HG03139 (cell line): Measurements from ENCODE around the gene NUMBL.
"Not testable (repeated sequence)": the region's sequence is repeated elsewhere in the genome, so short reads cannot be mapped to it uniquely, and the experiment has no call there.

Experiments used
- ATAC-seq: cut with Tn5 transposase; IDR thresholded peaks from one replicate; pipeline ENCODE4 v1.9.1; 2021; ENCODE audit not compliant: unreplicated experiment

NUMBL gene

DNA sequence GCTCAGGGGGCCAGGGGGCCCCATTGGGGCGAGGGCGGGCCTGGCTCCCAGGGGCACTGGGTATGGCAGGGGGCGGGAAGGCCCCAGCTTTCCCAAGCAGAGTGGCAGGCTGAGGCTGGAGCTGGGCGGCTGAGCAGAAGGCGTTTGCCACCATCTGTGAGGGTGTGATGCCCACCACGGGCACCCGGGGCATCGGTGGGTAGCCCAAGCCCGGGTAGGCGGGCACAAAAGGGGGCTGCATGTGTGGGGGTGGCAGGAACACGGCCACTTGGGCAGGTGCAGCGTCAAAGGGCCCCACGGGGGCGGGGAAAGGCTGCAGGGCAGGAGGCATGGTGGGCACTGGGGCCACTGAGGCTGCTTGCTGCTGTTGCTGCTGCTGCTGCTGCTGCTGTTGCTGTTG lies 22.8 kb downstream of the NUMBL start:
- no peak for ATAC-seq

DNA sequence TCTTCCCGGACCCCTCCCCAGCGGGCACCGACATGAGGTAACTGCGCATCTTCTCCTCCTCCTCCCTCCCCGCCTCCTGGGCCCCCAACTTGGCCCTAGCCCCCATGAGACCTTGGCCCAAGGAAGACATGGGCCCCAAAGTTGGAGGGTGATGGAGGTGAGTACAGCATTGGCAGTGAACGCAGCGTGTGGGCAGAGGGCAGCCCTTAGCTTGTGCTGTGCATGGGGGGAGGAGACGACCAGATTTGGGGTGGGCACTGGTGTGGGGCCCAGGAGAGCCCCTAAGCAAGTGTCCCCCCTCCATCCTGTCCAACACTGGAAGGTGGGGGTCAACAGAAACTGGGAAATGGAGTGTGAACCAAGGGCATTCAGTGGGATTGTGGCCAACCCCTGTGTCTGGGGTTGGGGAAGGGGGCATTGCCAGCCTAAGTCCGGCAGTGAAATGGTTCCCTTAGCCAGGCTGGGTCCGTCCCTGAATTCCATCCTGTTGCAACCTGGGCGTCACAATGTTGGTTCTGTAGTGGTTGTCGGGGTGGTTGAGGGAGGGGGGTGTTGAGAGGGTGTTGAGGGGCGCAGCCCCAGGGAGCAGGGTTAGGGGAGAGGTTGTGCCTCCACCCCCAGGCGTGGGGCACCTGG lies 23.5 kb downstream of the NUMBL start:
- no peak for ATAC-seq

DNA sequence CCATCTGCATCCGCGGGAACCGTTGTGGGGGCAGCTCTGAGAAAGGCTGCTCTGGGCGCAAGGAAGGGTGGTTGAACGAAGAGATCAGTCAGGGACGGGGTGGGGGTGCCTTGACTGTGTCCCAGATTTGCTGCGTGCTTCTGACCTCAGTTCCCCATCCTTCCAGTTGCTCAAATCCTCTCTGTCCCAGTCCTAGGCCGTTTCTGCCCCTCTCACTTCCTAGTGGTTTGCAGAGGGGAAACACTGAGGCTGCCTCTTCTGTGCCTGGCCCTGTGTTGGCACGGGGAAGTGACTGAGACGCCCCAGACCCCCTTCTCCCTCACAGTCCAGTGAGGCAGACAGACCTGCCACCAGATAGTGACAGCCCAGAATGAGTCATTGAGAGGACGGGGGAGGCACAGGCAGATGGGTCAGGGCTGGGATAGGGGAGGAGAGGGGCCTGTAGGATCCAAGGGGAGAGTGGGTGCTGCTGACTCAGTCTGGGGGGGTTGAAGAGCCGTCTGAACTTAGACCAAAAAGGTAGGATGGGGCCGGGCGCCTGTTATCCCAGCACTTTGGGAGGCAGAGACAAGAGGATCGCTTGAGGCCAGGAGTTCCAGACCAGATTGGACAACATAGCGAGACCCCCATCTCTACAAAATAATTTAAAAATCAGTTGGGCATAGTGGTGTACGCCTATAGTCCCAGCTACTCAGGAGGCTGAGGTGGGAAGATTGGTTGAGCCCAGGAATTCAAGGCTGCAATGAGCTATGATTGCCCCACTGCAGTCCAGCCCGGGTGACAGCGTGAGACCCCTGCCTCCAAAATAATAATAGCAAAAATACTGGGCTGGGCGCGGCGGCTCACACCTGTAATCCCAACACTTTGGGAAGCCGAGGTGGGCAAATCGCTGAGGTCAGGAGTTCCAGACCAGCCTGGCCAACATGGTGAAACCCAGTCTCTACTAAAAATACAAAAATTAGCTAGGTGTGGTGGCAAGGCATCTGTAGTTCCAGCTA lies 26.5 kb downstream of the NUMBL start:
- no peak for ATAC-seq

DNA sequence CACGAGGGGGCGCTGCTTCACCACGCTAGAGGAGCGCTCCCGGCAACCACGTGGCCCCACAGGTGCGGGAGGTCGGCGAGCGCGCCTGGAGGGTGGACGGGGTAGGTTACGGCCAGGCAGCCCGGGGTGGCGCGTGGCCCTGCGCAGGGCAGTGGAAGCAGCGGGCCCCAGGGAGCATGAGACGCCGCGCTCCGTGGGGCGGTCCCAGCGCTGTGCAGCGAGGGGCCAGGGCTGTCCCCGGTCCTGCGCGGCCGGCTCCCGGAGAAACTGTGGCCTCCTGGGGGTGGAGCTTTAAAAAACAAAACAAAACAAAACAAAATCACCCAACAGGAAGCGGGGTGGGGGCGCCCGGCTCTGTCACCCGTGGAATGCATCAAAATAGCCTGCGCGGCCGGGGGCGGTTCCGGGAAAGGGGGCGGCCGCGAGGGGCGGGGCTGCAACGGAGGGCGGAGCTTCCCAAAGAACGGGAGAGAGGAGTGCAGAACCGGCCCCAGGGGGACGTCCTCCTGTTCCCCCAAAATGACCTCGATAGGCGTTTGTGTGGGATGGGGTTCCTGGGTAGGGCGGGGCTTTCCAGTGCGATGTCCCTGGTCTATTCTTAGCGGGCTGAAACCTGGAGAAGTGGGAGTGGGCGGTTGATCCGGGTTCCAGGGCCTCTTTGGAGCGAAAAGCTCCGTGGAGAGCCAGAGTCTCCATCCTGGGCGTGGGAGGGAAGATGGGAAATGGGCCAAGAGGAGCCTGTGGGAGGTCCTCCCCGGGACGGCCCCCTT lies 27.3 kb downstream of the NUMBL start:
- peak; percentile 72 for ATAC-seq

DNA sequence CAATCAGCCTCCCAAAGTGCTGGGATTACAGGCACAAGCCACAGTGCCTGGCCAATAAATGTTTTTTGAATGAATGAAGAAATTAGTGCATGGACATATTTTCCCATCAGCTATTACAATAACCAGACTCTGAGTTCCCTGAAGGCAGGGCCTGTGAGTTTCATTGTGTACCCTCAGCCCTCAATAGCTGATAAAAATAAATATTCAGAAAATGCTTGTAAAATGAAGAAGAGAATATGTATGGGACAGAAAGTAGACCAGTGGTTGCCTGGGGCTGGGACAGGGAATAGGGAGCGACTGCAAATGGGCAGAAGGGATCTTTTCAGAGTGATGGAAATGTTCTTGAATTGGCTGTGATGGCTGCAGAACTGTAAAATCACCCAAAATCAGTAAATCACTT lies 28.8 kb downstream of the NUMBL start:
- no peak for ATAC-seq

DNA sequence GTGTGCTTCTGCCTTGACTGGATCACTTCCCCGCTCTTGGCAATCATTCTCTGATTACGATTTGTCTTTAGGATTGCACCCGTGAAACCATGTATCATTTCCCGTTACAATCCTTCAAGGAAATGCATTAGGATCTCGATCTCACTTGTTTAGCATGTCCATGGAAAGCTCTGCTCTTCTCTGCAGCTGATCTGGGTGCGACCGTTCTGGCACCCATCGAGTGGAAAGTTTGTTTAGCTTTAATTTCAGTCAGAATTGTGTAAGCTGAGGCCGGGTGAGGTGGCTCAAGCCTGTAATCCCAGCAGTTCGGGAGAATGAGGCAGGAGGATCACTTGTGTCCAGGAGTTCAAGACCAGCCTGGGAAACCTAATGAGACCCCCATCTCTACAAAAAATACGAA lies 30.9 kb downstream of the NUMBL start:
- ATAC-seq = no peak

DNA sequence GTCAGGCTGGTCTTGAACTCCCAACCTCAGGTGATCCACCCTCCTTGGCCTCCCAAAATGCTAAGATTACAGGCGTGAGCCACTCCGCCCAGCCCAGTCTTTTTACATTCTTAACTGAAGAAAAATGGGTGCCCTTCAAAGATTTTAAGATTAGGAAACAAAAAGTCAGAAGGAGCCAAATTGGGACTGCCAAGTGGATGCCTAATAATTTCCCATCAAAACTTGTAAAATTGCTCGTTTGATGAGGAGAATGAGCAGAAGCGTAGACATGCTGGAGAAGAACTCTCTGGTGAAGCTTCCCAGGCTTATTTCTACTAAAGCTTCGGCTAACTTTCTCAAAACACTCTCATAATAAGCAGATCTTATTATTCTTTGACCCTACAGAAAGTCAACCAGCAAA lies 31.3 kb downstream of the NUMBL start:
- ATAC-seq = no peak

DNA sequence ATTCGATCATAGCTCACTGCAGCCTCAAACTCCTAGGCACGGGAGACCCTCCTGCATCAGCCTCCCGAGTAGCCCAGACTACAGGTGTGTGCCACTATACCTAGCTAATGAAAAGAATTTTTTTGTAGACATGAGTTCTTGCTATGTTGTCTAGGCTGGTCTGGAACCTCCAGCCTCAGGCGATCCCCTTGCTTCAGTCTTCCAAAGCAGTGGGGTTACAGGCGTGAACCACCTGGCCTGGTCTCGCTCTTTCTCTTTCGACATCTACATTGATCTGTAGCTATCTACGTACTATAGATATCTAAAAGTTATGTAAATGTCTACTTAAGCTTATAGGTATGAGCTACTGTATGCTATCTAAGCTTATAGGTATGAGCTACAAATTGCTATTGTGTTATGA lies 32.4 kb downstream of the NUMBL start:
- ATAC-seq = no peak

DNA sequence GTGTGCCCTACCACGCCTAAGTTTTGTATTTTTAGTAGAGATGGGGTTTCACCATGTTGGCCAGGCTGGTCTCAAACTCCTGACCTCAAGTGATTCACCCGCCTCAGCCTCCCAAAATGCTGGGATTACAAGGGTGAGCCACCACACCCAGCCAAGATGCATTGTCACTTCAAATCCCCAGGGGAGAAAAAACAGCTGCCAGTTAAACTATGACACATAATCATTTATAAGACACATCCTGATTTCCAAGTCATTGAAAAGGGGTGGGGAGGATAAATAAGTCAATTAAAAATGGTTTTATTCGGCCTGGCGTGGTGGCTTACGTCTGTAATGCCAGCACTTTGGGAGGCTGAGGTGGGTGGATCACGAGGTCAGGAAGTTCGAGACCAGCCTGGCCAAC lies 34.8 kb downstream of the NUMBL start:
- not testable (repeated sequence) for ATAC-seq

DNA sequence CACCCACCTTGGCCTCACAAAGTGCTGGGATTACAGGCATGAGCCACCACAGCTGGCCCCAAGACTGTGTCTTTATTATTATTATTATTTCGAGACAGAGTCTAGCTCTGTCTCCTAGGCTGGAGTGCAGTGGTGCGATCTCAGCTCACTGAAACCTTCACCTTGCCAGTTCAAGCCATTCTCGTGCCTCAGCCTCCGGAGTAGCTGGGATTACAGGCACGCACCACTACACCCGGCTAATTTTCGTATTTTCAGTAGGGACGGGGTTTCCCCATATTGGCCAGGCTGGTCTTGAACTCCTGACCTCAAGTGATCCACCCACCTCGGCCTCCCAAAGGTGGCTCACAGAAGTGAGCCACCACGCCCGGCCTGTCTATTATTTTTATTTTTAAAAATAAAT lies 38.1 kb downstream of the NUMBL start:
- ATAC-seq = not testable (repeated sequence)

DNA sequence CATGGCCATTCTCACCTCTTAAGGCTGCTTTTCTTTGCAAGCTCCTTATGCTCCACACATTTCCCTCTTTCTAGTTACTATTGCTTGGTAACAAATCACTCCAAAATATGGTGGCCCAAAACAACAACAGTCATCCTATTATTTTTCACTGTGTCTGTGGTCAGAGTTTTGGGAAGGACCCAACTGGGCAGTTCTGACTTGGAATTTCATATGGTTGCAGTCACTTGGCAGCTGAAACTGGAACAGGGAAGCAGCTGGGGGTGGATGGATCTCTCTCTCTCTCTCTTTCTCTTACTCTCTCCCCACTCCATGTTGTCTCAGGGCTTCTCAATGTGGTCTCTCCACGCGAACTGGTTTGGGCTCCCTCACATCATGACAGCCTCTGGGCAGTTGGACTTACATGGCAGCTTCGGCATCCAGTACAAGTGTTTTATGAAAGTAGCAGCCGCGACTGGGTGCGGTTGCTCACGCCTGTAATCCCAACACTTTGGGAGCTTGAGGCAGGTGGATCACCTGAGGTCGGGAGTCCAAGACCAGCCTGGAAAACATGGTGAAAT lies 39.6 kb downstream of the NUMBL start:
- ATAC-seq = no peak

DNA sequence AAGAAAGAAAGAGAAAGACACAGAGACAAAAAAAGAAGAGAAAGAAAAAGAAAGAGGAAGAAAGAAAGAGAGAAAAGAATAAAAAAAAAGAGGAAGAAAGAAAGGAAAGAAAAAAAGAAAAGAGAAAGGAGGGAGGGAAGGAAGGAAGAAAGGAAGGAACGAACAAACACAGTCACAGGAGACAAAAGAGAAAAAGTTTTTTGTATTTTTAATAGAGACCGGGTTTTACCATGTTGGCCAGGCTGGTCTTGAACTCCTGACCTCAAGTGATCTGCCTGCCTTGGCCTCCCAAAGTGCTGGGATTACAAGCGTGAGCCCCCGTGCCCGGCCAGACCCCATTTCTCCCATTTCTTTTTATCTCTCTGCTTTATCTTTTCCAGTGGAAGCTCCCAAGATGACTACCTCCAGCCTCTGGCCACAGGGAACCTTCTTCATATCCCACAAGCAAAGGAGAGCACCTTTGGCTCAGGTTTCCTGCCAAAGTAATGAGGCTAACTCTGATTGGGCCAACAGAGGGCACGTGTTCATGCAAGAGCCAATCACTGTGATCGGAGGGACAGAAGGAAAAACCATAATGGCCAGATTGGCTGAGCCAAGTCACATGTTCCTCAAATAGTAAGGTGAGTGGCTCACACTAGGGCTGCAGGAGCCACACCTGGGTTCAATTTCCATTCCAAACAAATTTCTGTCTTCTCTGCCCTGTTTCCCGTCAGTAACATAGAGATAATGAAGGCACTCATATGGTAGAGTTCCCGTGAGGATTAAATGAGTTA lies 40.4 kb downstream of the NUMBL start:
- not testable (repeated sequence) for ATAC-seq

DNA sequence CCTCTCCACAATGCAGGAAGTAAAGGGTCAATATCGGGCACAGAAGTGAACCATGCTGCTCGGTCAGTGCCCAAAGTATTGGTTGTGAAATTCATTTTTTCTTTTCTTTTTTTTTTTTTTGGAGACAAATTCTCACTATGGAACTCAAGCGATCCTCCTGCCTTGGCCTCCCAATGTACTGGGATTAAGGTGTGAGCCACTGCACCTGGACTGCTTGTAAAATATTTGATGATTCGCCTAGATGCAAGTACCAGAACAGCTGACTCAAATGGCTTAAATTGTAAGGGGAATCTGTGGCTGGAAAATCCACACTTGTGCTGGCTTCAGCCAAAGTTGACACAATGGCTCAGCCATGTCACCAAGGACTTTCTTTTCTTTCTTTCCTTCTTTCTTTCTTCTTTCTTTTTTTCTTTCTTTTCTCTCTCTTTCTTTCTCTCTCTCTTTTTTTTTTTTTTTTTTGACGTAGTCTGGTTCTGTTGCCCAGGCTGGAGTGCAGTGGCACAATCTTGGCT lies 43.7 kb downstream of the NUMBL start:
- ATAC-seq = no peak

DNA sequence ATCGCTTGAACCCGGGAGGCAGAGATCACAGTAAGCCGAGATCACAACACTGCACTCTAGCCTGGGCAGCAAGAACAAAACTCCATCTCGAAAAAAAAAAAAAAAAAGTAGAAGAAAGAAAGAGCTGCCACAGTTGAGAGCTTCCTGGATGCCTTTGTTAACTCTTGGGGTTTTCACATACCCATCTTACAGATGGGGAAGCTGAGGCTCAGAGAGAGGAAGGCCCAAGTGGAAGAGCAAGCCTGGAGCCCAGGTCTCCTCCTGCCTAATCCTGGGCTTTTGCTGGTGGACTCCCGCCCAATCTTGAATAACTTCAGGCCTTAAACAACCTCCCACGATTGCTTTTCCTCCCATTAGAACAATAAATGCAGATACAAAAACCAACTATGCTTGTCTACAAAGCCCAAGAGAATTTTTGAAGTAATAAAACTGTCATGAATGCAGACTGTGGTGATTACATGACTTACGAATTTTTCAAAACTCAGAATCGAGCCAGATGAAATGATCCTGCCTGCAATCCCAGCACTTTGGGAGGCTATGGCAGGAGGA lies 47.6 kb downstream of the NUMBL start:
- no peak for ATAC-seq

DNA sequence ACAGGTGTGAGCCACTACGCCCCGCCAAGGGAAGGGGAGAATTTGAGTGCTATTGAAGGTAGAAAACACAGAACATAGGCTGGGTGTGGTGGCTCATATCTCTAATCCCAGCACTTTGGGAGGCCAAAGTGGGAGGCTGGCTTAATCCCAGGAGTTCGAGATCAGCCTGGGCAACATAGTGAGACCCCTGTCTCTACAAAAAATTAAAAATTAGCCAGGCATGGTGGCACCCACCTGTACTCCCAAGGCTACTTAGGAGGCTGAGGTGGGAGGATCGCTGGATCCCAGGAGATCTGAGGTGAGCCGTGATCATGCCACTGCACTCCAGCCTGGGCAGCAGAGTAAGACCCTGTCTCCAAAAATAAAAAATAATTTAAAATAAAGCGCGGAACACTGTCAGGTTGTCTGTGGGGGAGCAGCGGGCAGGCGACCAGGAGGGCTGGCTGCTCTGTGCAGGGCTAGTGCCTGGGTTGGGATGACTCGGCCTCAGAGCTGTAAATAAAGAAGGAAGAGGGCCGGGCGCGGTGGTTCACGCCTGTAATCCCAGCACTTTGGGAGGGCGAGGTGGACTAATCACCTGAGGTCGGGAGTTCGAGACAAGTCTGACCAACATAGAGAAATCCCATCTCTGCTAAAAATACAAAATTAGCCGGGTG lies 48.3 kb downstream of the NUMBL start:
- no peak for ATAC-seq

DNA sequence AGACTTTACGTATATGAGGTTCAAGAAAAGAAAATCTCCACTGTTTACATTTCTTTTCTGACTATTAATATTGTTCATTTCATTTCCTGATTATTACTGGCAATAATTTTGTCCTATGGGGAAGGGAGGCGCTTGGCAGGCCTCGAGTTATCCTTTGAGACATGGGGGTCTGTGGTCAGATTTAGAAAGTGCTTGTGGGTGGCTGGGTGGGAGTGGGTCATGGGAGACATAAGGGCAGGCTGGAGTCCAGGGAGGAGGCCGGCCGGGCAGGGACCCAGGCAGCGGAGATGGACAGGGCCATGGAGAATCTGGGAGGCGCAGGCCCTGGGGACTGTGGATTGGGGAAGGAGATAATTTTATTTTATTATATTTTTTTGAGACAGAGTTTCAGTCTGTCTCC lies 49.2 kb downstream of the NUMBL start:
- ATAC-seq = no peak

DNA sequence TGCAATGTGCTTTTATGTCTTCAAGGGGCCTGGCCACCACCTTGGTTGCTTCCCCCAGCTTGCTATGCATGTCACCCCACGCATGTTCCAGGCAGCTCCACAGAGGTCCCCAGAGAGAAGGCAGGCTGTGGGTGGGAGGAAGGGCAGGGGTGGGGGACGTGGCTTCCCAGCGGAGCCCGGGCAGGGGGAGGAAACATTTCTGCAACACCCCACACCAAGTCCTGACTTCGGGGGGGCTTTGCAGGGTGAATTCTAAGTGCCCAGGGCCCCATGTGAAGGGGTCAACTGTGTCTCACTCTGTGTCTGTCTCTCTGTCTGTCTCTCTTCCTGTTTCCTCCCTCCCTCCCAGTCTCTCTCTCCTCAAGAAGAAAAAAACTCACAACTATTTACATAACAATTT lies 49.7 kb downstream of the NUMBL start:
- ATAC-seq = no peak

DNA sequence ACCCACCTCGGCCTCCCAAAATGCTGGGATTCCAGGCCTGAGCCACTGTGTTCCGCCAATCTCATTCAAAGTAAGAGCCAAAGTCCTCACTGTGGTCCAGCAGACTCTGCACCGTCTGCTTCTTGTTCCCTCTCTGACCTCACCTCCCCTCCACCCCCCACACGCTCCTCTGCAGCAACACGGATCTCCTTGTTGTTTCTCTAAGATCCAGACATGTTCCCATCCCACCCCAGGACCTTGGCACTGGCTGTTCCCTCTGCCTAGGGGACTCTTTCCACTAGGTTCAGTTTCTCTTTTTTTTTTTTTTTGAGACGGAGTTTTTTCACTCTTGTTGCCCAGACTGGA lies 50.8 kb downstream of the NUMBL start:
- no peak for ATAC-seq

DNA sequence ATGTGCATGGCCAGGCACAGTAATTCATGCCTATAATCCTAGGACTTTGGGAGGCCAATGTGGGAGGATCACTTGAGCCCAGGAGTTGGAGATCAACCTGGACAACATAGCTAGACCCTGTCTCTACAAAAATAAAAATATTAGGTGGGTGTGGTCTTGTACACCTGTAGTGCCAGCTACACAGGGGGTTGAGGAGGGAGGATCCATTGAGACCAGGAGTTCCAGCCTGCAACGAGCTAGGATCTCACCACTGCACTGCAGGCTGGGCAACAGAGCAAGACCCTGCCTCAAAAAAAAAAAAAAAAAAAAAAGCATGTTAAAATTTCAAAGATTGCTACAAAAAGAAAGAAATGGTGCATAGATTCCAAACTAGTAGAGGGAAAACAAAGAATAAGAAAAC lies 52.1 kb downstream of the NUMBL start:
- no peak for ATAC-seq

DNA sequence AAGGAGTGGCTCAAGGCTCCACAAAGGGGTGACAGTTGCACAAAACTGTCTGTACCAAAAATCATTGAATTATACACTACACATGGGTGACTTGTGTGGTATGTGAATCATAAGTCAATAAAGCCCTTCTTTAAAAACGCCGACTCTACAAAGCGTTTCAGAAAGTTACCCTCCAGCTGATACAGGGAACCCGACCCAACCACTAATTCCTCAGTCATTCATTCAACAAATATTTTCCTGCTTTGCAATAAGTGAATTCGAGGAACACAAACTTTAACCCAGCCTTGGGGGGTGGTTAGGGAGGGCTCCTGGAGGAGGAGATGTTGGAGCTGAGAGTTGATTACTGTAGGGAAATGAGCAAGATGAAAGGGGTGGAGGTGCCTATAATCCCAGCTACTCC lies 57.2 kb downstream of the NUMBL start:
- ATAC-seq = no peak
